AG04450 (cell line): ENCODE measurements around the gene MYH11. TPM values are rescaled to one million over a fixed set of nuclear protein-coding genes. Genes with fewer than 3 reads are reported as not detected.
"Not testable (repeated sequence)": the region's sequence is repeated elsewhere in the genome, so short reads cannot be mapped to it uniquely, and the experiment has no call there.

Source experiments
- CTCF ChIA-PET: fragments of 300-600, 350-600 bp; formaldehyde crosslinking; extraction: SDS; loops from one replicate; lab custom pipeline; 2022; ENCODE audit warnings: antibody characterized with exemption, inconsistent platforms; lab: Charles Lee
- POLR2A ChIA-PET: fragments of 350-600 bp; formaldehyde crosslinking; extraction: SDS; loops from one replicate; lab custom pipeline; 2021; ENCODE audit warnings: antibody characterized with exemption, inconsistent platforms; lab: Yijun Ruan, JAX
- DNase-seq: peaks from one replicate; pipeline ENCODE4 v3.0.0-alpha.2; 2011; ENCODE audit warnings: low read depth, low spot score
- H3K27ac ChIP-seq: one replicate; pipeline ENCODE4 v1.5.1; 2012; ENCODE audit warnings: low read depth, low read length, control low read depth
- H3K27me3 ChIP-seq: one replicate; pipeline ENCODE4 v1.6.0; 2012; ENCODE audit warnings: low read length; ENCODE audit not compliant: control insufficient read depth, insufficient read depth
- H3K4me3 ChIP-seq: 2 replicates; pipeline ENCODE4 v1.5.1; 2011; ENCODE audit warnings: mild to moderate bottlenecking, low read depth, low read length, control low read depth
- H3K9me3 ChIP-seq: 2 replicates; pipeline ENCODE4 v1.5.1; 2012; ENCODE audit warnings: low read length; ENCODE audit not compliant: control insufficient read depth, insufficient read depth
- CTCF ChIP-seq: IDR thresholded peaks from 2 replicates; pipeline ENCODE4 v1.5.1; 2011; ENCODE audit warnings: low read depth, low read length, control low read depth, inconsistent platforms
- polyA plus RNA-seq: library from polyadenylated mRNA; depleted of rRNA; stranded (reverse); fragments of >200 nt; gene quantifications from 2 replicates; pipeline ENCODE4 v1.2.3, GENCODE V29; 2011

MYH11 gene
- polyA plus RNA-seq, 1 experiment = 0.20 TPM

GRCh38 chr16:15796885-15797284, 59.9 kb downstream of the MYH11 start:
- CTCF ChIA-PET = interaction anchor here (1.3 kb wide), 2 partner anchors 24 to 41 kb away, joined by 3 to 5 read pairs; no protein-coding TSS in a partner anchor
- no peak for TF ChIP-seq CTCF

GRCh38 chr16:15795615-15796014, 61.2 kb downstream of the MYH11 start:
- no peak overlapping the region for H3K27ac ChIP-seq
- no peak for DNase-seq
- TF ChIP-seq CTCF = no peak
- no peak overlapping the region for H3K4me3 ChIP-seq
- POLR2A ChIA-PET = no interaction called here
- H3K27me3 ChIP-seq = peaks cover 12% of the 10 kb centered on the region
- CTCF ChIA-PET = interaction anchor here (1.0 to 1.3 kb wide), 3 partner anchors 25 to 40 kb away, joined by 3 to 5 read pairs (median 3); no protein-coding TSS in a partner anchor
- H3K9me3 ChIP-seq = no peaks in the 10 kb centered on the region

More at GRCh38 chr16:15796885-15797284, 59.9 kb downstream of the MYH11 start:
- Histone ChIP-seq H3K9me3 (no peaks in the 10 kb centered on the region), H3K4me3 (no peak overlapping the region), H3K27ac (no peak overlapping the region), H3K27me3 (peaks cover 12% of the 10 kb centered on the region)
- DNase-seq = no peak
- POLR2A ChIA-PET = no interaction called here

DNA sequence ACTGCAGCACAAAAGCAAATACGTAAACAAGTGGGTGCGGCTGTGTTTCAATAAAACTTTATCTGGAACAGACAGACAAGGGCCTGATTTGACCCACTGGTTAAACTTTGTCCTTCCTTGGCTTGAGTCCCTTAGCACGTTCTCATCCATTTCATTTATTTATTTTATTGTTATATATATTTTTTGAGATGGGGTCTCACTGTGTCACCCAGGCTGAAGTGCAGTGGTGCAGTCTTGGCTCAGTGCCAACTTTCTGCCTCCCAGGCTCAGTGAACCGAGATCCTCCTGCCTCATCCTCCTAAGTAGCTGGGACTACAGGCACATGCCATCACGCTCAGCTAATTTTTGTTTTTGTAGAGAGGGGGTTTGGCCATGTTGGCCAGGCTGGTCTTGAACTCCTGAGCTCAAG, 64.3 kb downstream of the MYH11 start:
- H3K4me3 ChIP-seq = no peak overlapping the region
- H3K9me3 ChIP-seq = no peaks in the 10 kb centered on the region
- no peak for TF ChIP-seq CTCF
- no peaks in the 10 kb centered on the region for H3K27me3 ChIP-seq
- no peak for DNase-seq
- H3K27ac ChIP-seq = no peak overlapping the region
- ChIA-PET CTCF (interaction anchor here (0.7 to 1.0 kb wide), 3 partner anchors 19 to 329 kb away, joined by 3 to 5 read pairs (median 3); no protein-coding TSS in a partner anchor), POLR2A (no interaction called here)

DNA sequence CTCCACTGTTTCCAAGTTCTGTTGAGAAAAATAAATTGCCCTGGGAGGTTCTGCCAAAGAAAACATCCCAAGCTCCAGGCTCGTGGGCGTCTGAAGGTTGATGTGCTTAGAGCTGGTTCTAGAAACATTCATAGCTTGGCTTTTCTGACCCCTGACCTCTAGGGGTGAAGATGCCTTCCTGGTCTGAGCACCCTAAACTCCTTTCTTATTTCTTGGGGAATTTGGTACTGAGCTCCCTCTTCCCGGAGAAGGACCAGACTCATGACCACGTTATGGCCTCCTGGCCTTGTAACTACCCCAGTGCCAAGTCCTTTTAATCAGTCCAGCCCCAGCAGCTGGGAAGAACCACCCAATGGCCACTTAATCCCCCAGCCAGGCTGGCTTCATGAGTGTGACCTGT, 66.4 kb downstream of the MYH11 start:
- CTCF ChIA-PET = no interaction called here
- POLR2A ChIA-PET = no interaction called here
- Histone ChIP-seq H3K27me3 (peaks cover 6% of the 10 kb centered on the region), H3K9me3 (peaks cover 2% of the 10 kb centered on the region; the same call in 1 of the 2 replicates), H3K27ac (no peak overlapping the region), H3K4me3 (no peak overlapping the region)
- DNase-seq = no peak
- TF ChIP-seq CTCF = no peak

DNA sequence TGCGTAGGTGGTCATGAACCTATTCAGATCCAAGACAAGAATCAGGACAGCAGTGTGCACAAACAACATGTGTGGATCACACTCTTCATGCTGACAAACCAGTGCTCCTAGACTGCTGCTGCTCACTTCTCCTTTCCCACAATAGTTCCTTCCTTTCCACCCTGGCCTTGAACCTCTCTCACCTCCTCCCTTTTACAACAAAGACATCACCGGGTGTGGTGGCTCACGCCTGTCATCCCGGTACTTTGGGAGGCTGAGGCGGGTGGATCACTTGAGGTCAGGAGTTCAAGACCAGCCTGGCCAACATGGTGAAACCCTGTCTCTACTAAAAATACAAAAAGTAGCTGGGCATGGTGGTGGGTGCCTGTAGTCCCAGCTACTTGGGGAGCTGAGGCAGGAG, 67.0 kb downstream of the MYH11 start:
- H3K4me3 ChIP-seq, POLR2A ChIA-PET, DNase-seq, CTCF ChIA-PET, H3K27ac ChIP-seq, H3K9me3 ChIP-seq, H3K27me3 ChIP-seq: not testable (repeated sequence)

DNA sequence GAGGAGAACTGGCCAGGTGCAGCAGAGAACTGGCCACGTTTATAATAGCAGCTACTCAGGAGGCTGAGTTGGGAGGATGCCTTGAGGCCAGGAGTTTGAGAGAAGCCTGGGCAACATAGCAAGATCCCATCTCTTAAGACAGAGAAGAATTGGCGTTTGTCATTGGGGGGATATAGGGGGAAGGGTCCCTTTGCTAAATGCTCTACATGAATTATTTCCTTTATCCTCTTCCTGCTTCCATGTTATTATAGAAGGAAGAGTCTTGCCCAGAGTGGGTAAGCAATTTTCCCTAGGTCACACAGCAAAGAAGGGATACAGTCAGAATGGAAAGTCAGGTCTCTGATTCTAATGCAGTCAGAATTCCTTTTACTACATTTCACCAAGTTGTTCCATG, 68.0 kb downstream of the MYH11 start:
- peaks cover 8% of the 10 kb centered on the region for H3K27me3 ChIP-seq
- peaks cover 4% of the 10 kb centered on the region; the same call in 1 of the 2 replicates for H3K9me3 ChIP-seq
- POLR2A ChIA-PET = no interaction called here
- no peak for TF ChIP-seq CTCF
- H3K27ac ChIP-seq = no peak overlapping the region
- CTCF ChIA-PET = no interaction called here
- no peak overlapping the region for H3K4me3 ChIP-seq
- no peak for DNase-seq
